ENCODE results near the gene ENKUR.

Gene ENKUR, protein sequence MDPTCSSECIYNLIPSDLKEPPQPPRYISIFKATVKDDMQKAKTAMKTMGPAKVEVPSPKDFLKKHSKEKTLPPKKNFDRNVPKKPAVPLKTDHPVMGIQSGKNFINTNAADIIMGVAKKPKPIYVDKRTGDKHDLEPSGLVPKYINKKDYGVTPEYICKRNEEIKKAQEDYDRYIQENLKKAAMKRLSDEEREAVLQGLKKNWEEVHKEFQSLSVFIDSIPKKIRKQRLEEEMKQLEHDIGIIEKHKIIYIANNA

DNA sequence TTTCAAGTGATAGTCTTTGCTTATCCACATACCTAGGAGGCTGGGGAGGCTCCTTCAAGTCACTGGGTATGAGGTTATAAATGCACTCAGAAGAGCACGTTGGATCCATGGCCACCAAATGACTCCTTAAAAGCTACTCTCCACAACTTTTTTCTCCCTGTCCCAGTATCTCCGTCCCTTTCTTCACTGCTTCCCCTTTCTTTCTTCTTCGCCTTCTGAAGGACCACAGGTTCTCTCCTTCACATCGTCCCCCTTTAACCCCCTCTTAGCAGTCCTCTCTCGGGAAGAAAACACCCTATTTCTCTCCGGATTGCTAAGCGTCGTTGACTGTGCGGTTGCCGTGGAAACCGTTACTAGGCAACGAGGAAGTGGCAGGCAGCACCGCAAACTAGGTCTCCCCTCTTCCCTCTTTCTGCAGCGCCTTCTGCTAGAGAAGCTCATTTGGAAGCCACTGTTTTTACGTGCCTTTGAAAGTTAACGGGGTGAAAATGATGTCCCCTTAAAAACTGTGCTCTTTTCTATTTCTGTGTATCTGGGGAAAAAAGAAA, at the start of gene ENKUR:
TSS of gene ENKUR (minus strand) at position 331 of the 548 bp plus-strand sequence. CDS start at position 109, 222 bp downstream.
- peak; percentile 82 to 93 for DNase-seq (ENCODE audit: low read depth in 2 of 2, low spot score in 1 of 2)

DNA sequence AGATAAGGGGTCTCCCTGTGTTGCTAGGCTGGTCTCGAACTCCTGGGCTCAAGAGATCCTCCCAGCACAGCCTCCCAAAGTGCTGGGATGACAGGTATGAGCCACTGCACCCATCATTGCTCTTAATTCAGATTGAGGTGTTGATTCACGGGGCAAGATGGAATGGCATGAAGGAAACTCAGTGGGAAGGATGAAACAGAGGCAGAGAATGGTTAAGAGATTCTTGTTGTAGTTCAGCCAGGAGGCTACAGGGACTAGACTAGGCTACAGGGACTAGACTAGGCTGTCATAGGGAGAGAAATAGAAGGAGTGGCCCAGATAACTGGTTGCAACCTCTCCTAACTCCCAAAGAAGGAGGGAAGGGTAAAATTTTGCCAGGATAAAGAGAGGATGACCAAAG, 48.4 kb upstream of the ENKUR start:
- no peak for DNase-seq (ENCODE audit: low read depth in 2 of 2, low spot score in 1 of 2)

DNA sequence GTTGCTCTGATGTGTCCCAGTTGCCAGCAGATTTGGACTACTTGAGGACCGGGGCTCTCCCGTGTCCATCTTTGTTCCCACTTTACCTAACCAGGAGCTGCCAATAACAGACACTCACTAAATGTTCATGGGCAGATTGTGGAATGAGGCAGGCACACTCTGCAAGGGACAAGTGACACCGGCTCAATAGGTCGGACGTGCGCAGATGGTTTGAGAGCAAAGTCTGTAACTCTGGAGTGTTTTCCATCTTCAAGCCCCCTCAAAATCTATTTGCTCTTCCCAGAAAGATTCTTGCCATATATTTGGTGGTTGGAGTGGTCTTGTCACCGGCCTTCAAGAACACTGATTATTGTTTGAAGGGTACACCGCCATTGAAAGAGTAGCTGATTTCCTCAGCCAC, 47.7 kb upstream of the ENKUR start:
- no peak for DNase-seq (ENCODE audit: low read depth in 2 of 2, low spot score in 1 of 2)

DNA sequence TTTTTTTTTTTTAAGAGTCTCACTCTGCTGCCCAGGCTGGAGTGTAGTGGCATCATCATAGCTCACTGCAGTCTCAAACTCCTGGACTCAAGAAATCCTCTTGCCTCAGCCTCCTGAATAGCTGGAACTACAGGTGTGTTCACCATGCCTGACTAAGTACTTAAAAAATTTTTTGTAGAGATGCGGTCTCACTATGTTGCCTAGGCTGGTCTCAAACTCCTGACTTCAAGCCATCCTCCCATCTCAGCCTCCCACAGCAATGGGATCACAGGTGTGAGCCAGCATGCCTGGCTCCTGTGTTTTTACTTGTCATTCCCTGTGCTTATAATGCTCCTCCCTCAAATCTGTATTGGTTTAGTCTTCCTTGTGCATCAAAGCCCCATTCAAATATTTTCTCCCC, 47.2 kb upstream of the ENKUR start:
- DNase-seq (ENCODE audit: low read depth in 2 of 2, low spot score in 1 of 2) = no peak

DNA sequence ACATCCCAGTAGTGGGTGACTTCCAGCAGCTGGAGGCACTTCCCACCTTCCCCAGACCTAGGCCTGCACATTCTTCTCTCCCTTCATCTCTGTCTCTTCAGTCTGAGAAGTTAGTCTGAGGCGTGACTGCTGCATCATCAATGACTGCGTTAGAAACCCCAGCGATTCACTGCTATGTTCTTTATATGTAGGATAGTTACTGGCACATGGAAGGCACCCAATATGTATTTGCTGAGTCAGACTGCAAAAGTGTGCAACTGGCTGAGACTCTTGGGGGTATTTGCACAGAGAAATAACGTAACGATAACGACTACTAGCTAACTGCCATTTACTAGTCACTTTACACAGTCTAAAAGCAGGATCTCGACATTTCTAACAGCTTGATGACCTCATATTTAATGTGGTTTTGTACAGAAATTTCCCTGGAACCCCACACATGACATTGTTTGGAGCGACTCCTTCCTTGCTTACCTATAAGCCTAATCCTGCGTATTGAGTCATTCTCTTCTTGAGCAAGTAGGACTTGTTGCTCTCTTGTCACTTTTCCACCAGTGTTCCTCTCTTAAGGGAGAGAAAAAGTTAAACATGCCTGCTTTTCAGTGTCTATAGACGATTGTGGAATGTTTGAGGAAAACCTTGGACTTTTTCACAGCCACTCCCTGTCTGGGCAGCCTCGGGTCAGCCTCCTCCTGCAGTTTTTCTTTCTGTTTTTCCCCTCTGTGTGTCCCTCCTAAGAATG, 45.9 kb upstream of the ENKUR start:
- no peak for DNase-seq (ENCODE audit: low read depth in 2 of 2, low spot score in 1 of 2)

DNA sequence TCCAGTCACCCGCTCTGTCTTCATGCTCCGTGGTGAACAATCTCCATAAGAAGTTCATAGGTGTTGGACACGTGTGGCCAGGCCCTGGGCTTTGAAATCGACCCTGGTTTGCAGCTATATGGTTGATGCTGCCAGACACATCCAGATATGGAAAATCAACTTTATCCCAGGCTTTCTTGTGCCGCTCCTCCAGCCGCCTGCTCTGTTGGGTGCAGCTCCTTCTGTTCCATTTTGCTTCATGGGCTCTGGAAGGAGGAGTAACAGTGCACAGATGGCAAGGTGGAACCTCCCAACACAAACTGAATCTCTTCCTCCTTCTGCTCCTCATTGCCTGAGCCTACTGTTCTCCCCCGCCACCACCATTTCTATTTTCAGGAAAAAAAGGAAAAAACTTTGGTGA, 45.2 kb upstream of the ENKUR start:
- no peak for DNase-seq (ENCODE audit: low read depth in 2 of 2, low spot score in 1 of 2)

DNA sequence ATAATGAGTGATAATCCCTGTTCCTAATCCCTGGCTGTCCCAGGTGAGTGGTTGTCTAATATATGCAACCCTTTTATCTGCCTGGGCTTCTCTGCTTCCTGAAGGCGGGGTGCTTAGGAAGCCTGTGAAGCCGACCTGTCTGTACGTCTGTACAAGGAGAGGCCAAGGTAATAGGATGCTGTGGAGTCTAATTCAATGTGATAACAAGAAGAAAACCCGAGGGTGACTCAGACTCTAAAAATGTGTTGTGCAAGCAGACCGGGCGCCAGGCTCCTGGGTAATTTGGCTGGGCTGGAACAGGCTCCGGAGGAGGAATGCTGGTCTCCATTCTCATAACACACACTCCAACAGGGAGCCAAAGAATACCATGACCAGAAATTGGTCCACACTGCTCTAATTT, 44.0 kb upstream of the ENKUR start:
- DNase-seq (ENCODE audit: low read depth in 2 of 2, low spot score in 1 of 2) = no peak

DNA sequence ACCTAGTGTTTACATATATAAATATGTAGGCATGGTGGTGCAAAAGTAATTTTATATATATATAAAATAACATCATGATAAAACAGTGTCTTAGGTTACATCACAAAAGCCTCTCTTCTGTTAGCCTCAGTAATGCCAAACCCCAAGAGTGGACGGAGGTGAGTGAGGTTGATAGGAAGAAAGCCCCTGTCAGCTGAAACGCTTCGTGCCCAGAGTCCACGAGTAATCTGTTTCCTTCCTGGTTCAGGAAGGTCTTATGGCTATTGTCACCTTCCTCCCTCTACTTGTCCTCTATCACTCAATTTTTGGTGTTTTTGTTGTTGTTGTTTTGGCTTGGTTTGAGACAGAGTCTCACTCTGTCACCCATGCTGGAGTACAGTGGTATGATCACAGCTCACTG, 41.9 kb upstream of the ENKUR start:
- DNase-seq (ENCODE audit: low read depth in 2 of 2, low spot score in 1 of 2) = no peak

DNA sequence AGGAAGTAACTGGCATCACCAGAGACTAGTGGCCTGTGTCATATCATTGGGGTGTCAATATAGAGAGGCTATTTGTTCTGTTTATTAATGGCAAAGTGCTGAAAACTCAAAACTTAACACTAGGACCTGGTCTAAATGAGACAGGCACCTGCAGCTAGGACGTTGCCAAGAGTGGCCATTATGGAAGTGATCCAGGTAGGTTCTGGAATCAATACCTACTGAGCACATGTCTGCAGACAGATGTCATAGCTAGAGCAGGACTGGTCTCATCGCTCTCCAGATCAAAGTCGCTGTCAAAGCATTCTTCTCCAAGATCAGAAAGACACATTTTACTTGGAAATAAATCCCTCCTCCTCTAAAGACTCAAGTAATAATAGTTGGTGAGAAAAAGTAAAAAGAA, 40.8 kb upstream of the ENKUR start:
- DNase-seq (ENCODE audit: low read depth in 2 of 2, low spot score in 1 of 2) = no peak

DNA sequence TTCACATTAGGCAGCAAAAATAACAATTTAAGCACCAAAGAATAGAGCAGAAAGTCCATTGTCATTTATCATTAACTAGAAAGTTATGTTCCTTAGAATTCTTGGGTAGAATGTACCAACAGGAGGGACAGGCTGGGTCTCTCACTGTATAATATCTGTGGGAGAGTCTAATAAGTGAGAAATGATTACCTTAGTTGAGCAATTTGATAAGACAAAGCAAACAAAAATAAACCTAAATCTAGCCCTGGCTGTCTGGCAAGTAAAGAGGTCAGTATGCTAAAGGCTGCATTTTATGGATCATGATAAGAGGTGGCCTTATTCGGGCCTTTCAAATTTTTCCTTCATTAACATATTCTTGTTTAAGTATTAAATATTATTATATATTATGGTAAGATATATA, 36.1 kb upstream of the ENKUR start:
- no peak for DNase-seq (ENCODE audit: low read depth in 2 of 2, low spot score in 1 of 2)

DNA sequence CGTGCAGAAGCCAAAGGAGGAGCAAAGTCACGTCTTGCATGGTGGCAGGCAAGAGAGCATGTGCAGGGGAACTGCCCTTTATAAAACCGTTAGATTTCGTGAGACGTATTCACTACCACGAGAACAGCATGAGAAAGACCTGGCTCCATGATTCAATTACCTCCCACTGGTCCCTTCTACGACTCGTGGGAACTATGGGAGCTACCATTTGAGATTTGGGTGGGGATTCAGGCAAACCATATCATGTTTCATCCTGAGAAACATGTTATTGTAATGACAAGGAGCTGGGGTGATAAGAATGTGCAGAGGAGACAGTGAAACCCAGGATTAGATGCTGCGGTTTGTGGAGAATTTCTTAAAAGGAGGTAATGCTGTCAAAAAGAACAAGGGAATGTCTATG, 34.4 kb upstream of the ENKUR start:
- DNase-seq (ENCODE audit: low read depth in 2 of 2, low spot score in 1 of 2) = no peak

DNA sequence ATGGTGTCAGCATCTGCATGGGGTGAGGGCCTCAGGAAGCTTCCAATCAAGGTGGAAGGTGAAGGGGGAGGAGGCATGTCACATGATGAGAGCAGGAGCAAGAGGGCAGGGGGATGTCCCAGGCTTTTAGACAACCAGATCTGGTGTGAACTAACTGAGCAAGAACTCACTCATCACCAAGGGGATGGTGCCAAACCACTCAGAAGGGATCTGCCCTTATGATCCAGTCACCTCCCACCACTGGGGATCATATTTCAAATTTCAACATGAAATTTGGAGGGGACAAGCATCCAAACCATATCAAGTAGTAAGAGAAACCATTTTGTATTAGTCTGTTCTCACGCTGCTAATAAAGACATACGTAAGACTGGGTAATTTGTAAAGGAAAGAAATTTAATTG, 34.0 kb upstream of the ENKUR start:
- DNase-seq (ENCODE audit: low read depth in 2 of 2, low spot score in 1 of 2) = no peak

DNA sequence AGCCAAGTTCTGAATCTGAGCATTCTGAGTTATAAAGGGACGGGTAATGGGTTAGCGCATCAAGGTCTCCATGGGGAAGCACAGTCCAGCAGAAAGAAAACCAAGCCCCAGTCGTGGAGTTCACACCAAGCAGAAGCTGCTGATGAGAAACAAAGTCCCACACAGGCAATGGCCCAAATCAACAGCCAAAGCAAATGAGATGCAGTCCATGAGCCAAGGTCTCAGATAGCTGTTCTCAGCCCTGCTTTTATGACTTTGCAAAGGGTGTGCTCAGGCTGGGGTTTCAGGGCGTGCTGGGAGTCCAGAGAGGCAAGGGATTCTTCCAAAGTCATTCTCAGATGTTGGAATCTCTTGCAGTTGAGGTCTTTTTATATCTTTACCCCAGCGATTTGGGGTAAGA, 32.5 kb upstream of the ENKUR start:
- no peak for DNase-seq (ENCODE audit: low read depth in 2 of 2, low spot score in 1 of 2)

DNA sequence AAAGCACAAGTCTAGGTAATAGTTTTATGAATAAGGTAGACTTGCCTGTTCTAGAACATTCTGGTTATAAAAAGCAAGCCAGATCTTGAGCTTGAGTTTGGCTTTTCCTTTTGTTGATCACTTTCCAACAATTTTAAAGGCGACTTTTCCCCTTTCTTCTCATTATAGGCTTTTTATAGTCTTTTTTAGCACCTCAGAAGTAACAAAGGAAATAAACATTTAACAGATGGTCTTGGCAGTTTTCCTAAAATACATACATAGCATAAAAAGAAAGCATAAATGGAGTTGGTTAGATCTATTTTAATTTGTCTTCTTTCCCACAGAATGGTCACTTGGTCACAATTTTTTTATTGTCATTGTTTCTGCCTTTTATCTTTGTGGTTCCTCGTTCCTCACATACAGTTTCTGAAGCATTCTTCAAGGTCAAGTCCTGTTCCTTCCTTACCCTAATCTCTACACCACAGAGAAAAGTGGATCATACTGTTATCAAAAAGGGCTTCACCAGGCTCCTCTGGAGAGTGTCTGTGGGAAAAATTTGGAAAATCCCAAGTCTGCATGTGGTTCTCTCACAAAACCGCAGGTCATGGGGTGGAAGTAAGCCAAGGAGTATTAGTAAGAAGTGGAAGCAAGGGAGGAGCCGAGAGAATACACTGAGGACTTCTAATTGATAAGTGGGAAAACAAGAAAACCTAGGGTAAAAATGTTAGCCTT, 31.8 kb upstream of the ENKUR start:
- DNase-seq (ENCODE audit: low read depth in 2 of 2, low spot score in 1 of 2) = no peak

DNA sequence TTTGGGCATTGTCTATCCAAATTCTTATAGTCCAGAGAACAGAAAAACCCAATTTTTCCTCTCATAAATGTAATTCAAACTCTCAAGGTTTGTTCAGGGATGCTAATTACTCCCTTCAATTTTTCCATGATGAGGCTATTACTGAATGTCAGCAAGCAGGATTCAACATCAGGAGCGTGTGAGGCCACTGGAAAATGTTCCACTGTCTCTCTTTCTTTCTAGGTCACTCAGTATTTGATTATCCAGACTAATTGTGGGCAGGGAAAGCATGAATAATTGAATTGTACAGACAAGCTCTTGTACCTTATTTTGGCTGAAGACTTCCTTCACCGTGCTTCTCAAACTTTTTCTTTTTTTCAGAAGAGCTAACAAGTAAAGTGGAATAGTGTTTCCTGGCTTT, 31.1 kb upstream of the ENKUR start:
- DNase-seq (ENCODE audit: low read depth in 2 of 2, low spot score in 1 of 2) = no peak

DNA sequence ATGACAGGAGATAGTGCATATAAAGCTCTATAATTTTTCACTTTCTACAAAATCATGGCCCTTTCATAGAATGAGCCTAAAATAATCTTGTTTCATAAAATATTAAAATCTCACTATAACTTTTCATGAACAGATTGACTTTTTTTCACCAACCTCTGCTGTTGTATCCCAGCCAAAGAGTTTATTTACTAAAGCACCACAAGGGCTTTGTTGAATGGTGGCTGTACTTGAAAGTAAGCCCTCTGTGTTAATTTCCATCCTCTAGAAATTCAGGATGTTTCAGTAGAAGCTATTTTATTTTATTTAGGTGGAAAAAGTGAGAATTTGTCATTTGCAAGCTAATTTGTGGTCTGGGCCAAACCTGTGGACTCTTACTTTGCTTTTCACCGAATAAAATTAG, 30.7 kb upstream of the ENKUR start:
- no peak for DNase-seq (ENCODE audit: low read depth in 2 of 2, low spot score in 1 of 2)

DNA sequence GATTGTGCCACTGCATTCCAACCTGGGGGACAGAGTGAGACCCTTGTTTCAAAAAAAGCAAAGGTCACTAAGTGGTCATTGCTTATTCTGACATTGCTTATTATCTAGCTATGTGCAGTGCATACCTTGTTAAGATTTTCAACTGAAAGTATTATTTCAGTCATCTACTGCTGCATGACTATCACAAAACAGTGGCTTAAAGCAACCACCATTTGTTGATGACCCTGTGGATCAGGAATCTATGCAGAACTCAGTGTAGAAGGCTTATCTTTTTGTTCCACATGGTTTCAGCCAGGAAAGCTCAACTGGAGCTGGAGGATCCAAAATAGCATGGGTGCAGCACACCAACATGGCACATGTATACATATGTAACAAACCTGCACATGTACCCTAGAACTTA, 23.6 kb upstream of the ENKUR start:
- no peak for DNase-seq (ENCODE audit: low read depth in 2 of 2, low spot score in 1 of 2)

DNA sequence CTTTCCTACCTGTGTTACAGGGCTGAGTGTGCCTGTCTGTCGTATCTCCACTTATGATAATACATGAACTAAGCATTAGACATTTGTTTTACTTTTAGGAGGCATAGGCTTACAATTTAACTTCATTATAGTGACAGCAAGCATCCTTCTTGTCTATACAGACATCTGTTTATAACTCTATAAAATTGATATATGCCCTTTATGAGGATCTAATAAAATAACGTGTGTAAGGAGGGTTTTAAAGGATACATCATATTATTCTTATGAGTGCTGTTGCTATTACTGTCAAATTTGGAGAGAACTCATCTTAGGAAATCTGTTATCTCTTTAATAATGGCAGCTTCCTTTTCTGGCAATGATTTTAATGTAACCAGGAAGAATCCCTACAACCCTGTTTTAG, 22.4 kb upstream of the ENKUR start:
- DNase-seq (ENCODE audit: low read depth in 2 of 2, low spot score in 1 of 2) = no peak

DNA sequence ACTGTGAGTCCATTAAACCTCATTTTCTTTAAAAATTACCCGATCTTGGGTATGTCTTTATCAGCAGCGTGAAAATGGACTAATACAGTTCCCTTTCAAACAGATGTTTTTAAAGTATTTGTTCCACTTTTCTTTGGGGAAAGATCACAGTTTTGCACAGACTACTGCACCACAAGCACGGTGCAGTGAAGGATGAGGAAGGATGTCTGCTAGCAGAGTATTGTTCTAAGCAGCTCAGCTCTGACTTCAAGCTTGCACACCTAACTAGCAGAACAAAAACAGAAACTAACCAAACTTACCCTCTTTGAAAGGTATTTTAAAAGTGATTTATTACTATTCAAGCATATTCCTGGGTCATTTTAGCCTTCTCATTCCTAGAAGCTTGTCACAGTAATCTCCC, 20.4 kb upstream of the ENKUR start:
- no peak for DNase-seq (ENCODE audit: low read depth in 2 of 2, low spot score in 1 of 2)

DNA sequence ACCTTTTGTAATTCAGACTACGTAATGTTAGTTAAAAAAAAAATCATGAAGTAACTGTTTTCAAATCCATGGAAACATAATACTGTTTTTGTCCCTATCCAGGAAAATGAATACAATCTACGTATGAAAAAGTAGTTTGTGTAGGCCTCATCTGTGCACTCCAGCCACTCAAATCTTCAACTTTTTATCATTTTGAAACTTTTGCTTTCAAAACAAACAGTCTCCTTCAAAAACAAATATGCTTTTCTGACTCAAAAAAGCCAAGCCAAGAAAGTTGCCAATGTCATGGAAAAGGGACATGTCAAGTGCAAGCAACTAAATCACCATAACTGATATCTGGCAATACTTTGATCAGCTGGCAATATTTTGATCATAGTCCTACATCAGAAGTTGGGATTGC, 13.6 kb upstream of the ENKUR start:
- no peak for DNase-seq (ENCODE audit: low read depth in 2 of 2, low spot score in 1 of 2)

DNA sequence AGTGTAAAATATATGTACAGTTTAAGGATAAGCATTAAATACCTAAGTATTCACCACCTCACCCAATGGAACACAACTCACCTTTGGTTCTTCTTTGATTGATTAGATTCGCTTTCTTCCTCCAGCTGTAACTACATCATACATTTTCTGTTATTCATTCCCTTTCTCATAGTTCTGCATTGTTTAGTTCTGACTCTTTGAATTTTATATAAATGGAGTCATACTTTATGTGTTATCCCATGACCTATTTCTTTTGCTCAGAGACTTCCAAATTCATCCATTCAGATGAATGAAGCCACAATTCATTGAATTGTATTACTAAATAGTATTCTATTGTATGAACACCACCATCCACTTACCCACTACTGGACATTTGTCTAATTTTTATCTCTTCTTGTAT, 12.8 kb upstream of the ENKUR start:
- no peak for DNase-seq (ENCODE audit: low read depth in 2 of 2, low spot score in 1 of 2)

DNA sequence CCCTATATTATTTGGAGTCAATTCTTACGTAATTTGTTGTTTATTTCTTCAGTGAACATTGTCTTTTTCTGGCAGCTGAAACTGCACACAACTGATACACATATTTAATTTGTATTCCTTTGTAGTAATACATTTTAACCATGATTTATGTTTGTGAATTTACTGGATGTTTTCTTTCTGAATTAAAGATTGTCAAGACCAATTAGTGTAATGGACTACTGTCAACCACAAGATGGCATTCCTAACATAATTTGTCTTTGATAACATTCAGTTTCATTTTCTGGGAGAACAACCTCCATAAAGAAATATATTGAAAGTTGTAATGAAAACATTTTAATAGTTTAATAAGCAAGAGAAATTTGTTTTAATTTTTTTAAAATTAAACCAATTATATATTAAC, 10.5 kb upstream of the ENKUR start:
- DNase-seq (ENCODE audit: low read depth in 2 of 2, low spot score in 1 of 2) = no peak

Data from stimulated activated CD8-positive, alpha-beta memory T cell treated with anti-CD3 and anti-CD28 coated beads, Interleukin-4, amount 100 ng/mL, for 4 hours (primary cell).